ENCODE data around the gene CACNA2D3.

CACNA2D3 gene

GRCh38 chr3:55014906-55015305 lies 892.6 kb downstream of the CACNA2D3 start:
- Histone ChIP-seq H3K9ac (no peak overlapping the region), H2AFZ (no peak overlapping the region), H3K36me3 (ENCODE audit: control insufficient read depth, insufficient read depth, low read length) (no peaks in the 10 kb centered on the region), H3K9me3 (ENCODE audit: control insufficient read depth, low read length) (no peaks in the 10 kb centered on the region), H3K27ac (no peak overlapping the region), H3K79me2 (no peaks in the 10 kb centered on the region), H3K27me3 (ENCODE audit: control insufficient read depth, insufficient read depth, low read length) (no peaks in the 10 kb centered on the region), H3K4me1 (peaks cover 9% of the 10 kb centered on the region), H3K4me3 (ENCODE audit: low read depth, low read length) (no peak overlapping the region), H3K4me2 (ENCODE audit: low read length) (no peak overlapping the region)
- TF ChIP-seq CTCF (IDR thresholded peaks at IDR 0.05), result no peak

- no peaks in the 10 kb centered on the region for H3K79me2 ChIP-seq
- no peak overlapping the region for H3K4me2 ChIP-seq (ENCODE audit: low read length)
- H3K9ac ChIP-seq, result no peak overlapping the region
- no peak overlapping the region for H3K4me3 ChIP-seq (ENCODE audit: low read depth, low read length)
- H3K27ac ChIP-seq, result no peak overlapping the region
- no peaks in the 10 kb centered on the region for H3K36me3 ChIP-seq (ENCODE audit: control insufficient read depth, insufficient read depth, low read length)
- H3K9me3 ChIP-seq (ENCODE audit: control insufficient read depth, low read length), result no peaks in the 10 kb centered on the region
- no peak overlapping the region for H2AFZ ChIP-seq
- peaks cover 6% of the 10 kb centered on the region for H3K4me1 ChIP-seq
- TF ChIP-seq CTCF (IDR thresholded peaks at IDR 0.05), result no peak
- no peaks in the 10 kb centered on the region for H3K27me3 ChIP-seq (ENCODE audit: control insufficient read depth, insufficient read depth, low read length)
Measured at GRCh38 chr3:55017876-55018275, 895.5 kb downstream of the CACNA2D3 start.

GRCh38 chr3:55030938-55031337 lies 908.6 kb downstream of the CACNA2D3 start:
- Histone ChIP-seq H2AFZ (no peak overlapping the region), H3K4me2 (ENCODE audit: low read length) (no peak overlapping the region), H3K4me3 (ENCODE audit: low read depth, low read length) (no peak overlapping the region), H3K36me3 (ENCODE audit: control insufficient read depth, insufficient read depth, low read length) (no peaks in the 10 kb centered on the region), H3K4me1 (no peaks in the 10 kb centered on the region), H3K79me2 (no peaks in the 10 kb centered on the region), H3K9me3 (ENCODE audit: control insufficient read depth, low read length) (no peaks in the 10 kb centered on the region), H3K27ac (no peak overlapping the region), H3K27me3 (ENCODE audit: control insufficient read depth, insufficient read depth, low read length) (no peaks in the 10 kb centered on the region), H3K9ac (no peak overlapping the region)
- no peak for TF ChIP-seq CTCF (IDR thresholded peaks at IDR 0.05)

GRCh38 chr3:55036883-55037577 lies 914.7 kb downstream of the CACNA2D3 start:
- Histone ChIP-seq H2AFZ (no peak overlapping the region), H3K9ac (no peak overlapping the region), H3K36me3 (ENCODE audit: control insufficient read depth, insufficient read depth, low read length) (no peaks in the 10 kb centered on the region), H3K4me1 (no peaks in the 10 kb centered on the region), H3K27ac (no peak overlapping the region), H3K9me3 (ENCODE audit: control insufficient read depth, low read length) (no peaks in the 10 kb centered on the region), H3K27me3 (ENCODE audit: control insufficient read depth, insufficient read depth, low read length) (no peaks in the 10 kb centered on the region), H3K4me3 (ENCODE audit: low read depth, low read length) (no peak overlapping the region), H3K79me2 (no peaks in the 10 kb centered on the region), H3K4me2 (ENCODE audit: low read length) (no peak overlapping the region)
- TF ChIP-seq CTCF (IDR thresholded peaks at IDR 0.05), result no peak

- no peaks in the 10 kb centered on the region for H3K79me2 ChIP-seq
Measured at GRCh38 chr3:55042591-55042990, 920.2 kb downstream of the CACNA2D3 start.

More at GRCh38 chr3:55042591-55042990, 920.2 kb downstream of the CACNA2D3 start:
- Histone ChIP-seq H2AFZ (no peak overlapping the region), H3K4me2 (ENCODE audit: low read length) (no peak overlapping the region), H3K9me3 (ENCODE audit: control insufficient read depth, low read length) (no peaks in the 10 kb centered on the region), H3K27ac (no peak overlapping the region), H3K4me1 (no peaks in the 10 kb centered on the region), H3K36me3 (ENCODE audit: control insufficient read depth, insufficient read depth, low read length) (no peaks in the 10 kb centered on the region), H3K4me3 (ENCODE audit: low read depth, low read length) (no peak overlapping the region), H3K9ac (no peak overlapping the region), H3K27me3 (ENCODE audit: control insufficient read depth, insufficient read depth, low read length) (no peaks in the 10 kb centered on the region)
- no peak for TF ChIP-seq CTCF (IDR thresholded peaks at IDR 0.05)

Data from parathyroid adenoma (tissue), 2 donors.